KG1 (cell line): ENCODE results near the gene STPG1.

Experiments
- DNase-seq: peaks from one replicate; lab custom pipeline; 2025; lab: John Stamatoyannopoulos, UW

Gene STPG1

GRCh38 chr1:24369801-24370200, 43.8 kb downstream of the STPG1 start:
- no peak for DNase-seq

GRCh38 chr1:24369199-24369598, 44.4 kb downstream of the STPG1 start:
- no peak for DNase-seq

DNA sequence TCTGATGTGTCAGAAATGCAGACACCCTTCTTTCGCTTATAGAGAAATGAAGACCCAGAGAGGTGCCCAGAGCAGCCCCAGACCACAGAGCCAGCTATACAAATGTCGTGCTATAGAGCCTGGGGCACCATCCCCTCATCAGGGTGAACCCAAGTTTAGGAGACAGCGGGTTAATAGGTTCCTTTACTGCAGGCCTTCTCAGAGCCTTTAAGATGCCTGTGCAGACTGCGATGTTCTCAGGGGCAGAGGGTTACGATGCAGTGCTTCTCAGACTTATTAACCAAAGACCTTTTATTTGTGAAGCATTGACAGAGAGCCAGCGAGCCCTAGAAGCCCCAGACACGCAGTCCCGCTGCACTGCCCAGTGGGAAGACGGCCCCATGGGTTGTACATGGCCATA, 46.9 kb downstream of the STPG1 start:
- no peak for DNase-seq

DNA sequence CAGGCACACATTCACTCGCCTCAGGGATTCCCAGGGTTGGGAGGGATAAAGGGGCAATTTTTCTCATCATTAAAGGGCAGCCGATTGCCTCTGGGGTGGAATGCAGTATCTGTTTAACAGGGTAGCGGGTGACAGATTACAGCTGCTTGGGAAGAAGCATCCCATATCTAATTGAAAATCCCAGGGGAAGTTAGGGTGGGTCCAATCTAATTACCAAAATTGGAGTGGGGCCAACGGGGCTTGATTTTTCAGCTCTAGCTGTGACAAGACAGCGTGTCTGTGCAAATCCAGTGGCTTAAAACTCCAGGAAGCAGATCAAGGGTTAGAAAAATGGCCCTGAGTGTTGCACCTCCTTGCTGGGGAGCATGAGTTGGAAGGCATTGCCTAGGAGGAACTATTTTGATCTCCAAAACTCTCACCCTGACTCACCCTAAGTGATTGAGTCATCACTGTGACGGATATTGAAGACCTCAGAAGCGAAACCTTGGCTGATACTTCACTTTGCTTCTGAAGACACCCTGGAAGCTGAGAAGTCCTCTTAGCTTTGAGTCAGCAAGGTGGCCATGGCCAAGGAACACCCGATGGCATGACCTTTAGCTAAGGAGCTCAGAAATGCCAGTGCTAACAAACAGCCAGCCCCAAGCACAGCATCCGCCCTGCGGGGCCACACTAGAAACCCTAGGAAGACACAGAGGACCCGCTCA, 48.5 kb downstream of the STPG1 start:
- no peak for DNase-seq

DNA sequence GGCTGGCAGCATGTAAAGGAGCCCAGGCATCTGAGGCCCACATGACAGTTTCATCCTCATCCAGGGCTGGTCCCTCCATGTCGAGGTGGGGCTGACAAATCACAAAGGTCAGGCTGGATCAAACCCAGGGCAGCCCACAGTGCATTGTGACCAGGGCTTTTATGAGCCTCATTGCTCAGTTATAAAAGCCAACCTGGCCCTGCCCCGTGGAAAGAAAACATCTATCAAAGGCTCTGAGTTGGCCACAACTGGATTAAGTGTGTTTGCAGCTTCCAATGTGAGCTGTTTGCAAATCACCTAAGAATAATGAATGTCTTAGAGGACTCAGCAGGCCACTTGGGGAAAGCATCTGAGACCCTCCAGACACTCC, 49.0 kb downstream of the STPG1 start:
- no peak for DNase-seq

GRCh38 chr1:24363994-24364393, 49.6 kb downstream of the STPG1 start:
- DNase-seq, result no peak

DNA sequence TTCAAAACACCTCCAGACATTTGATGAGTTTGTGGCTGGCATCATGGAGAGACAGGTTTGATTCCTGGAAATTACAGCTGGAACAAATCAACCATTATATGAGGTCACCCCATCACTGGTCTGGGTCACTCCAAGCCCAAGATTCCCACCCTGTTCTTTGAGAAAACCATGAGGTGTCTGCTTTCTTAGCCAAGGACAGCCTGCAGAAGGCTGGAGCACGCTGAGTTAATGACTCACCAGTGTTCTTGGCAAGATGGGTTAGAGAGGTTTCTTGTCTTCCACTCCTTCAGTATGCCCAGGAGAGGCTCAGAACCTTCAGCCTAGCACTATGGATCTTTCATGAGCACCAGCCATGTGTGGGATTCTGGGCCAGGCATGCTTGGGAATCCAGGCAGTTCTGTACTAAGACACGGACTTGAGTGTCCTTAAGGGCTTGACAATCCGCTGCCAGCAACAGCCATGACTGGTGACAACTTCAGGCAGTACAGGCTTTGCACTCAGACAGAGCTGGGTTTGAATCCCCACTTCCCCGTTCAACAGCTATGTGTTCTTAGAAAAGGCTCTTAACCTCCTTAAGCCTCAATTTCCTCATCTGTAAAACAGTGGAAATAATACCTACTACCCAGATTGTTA, 50.5 kb downstream of the STPG1 start:
- no peak for DNase-seq

- no peak for DNase-seq
Measured at GRCh38 chr1:24362396-24362795, 51.2 kb downstream of the STPG1 start.

- no peak for DNase-seq
Measured at GRCh38 chr1:24361811-24362210, 51.8 kb downstream of the STPG1 start.

DNA sequence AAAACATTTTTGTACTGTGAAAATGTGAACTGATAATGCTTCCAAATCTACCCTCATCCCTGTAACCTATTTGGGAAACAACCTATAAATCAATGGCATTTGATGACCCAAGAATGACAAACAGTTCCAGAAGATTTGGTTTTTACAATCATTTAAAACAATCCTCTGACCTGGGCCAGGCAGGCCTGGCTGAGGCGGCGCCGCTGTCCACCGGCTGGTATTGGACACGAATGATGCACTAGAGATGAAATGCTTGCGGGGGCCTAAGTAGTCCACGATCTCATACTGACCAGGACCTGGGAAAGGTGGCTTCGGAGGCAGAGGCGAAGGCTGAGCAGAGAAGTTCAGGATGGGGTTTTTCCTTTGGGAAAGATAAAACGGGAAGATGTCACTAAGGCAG, 52.9 kb downstream of the STPG1 start:
- DNase-seq, result no peak

GRCh38 chr1:24357038-24357437, 56.5 kb downstream of the STPG1 start:
- DNase-seq, result no peak

- no peak for DNase-seq
Measured at GRCh38 chr1:24355466-24355865, 58.1 kb downstream of the STPG1 start.

DNA sequence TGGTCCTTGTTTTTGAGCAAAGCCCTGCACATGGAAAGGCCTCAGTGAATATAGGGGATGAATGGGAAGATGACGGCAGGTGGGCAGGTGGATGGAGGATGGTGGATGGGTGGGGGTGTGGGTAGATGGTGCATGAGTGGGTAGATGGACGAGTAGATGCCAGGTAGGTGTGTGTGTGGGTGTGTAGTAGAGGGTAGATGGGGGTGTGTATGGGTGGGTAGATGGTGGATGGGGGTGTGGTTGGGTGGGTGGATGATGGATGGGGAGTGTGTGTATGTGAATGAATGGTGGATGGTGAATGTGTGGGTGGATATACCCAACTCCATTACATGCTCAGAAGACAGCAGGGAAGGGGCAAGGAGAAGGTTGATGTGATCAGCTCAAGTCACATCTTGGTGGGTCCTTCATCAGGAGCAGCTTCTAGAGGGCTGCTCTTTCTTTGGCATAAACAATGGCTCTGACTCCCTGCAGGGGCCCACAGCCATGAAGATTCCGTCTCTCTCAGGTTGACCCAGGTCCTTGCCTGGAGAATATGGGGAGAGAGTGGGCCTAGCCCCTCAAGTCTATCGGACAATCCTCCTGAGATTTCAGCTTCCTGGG, 60.2 kb downstream of the STPG1 start:
- DNase-seq, result no peak

DNA sequence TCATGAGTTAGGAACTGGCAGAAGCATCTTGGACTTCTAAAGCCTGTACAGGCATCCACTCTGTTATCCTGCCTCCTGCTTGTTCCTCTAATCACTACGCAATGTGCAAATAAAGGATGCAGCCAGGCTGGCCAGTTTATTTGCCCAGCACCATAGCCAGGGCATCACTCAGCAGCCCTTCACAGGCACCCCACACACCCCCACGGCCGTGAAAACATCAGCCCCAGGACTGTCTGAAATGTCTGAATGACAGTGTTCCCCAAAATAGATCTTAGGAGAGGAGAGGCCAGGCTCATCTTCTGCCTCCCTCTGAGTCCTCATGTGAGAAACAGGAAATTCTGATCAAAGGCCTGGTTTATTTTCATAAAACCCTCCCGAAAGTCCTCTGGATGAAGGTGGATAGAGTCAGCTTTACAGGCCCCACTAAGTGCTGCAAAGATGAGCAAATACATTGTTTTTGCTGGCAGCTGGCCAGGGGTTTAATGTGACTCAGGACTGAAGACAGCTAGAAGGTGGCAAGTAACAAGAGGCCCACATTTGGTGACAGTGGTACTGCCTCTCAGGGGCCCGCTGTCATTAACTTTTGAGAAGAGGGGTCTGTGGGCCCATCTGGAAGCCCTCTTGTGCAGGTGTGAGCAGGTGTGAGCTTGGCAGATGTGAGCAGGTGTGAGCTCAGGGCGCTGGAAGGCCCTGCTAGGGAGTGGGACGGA, 61.5 kb downstream of the STPG1 start:
- DNase-seq, result no peak

DNA sequence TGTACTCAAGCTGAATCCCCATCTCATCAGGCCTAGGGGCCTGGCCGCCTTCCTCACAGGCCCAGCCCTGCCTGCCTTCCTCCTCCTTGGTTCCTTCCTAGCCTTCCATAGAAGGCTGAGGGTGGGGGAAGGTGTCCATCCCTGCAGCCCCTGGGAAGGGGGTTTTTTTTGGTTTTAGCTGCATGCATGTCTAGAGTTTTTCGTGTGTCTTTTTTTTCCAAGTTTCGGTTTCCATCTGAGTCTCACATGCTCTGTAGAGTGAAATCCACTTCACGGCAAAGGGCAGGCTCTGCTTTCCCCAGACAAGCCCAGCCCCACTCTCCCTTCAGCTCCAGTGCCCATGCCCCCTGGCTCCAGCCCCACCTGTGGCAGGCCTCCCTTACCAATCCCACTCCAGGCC, 62.3 kb downstream of the STPG1 start:
- DNase-seq, result no peak

DNA sequence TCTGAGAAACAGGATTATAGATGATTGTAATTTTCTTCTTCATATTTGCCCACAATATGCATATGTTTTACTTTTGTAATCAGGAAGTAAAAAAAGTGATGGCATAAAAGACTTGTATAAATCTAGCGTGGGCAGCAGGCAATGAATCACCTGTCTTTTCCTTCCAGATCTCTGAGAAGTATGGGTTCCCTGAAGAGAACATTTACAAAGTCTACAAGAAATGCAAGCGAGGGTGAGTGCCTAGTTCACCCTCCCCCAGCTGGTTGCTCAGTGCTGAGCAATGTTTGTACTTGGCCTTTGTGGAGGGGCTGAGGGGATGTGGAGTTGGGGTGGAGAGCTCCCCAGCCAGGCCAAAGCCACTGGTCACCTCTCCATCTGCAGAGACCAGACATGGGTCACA, 63.7 kb downstream of the STPG1 start:
- no peak for DNase-seq

DNA sequence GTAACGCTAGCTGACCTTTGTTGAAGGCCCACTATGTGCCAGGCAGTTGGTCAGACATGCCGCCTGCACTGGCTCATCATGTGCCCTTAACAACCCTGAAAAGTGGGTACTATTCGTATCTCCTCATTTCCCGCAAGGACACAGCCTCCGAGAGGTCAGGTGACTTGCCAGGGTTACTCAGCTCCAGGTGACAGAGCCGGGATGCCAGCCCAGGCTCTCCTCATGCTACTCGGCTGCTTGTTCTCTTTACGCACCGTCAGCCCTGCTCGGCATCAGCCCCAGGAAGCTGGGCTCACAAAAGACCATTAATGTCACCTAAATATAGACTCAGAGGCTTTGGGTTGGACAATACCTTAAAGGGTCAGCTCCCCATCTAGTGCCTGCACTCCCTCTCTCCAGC, 65.4 kb downstream of the STPG1 start:
- DNase-seq, result no peak

DNA sequence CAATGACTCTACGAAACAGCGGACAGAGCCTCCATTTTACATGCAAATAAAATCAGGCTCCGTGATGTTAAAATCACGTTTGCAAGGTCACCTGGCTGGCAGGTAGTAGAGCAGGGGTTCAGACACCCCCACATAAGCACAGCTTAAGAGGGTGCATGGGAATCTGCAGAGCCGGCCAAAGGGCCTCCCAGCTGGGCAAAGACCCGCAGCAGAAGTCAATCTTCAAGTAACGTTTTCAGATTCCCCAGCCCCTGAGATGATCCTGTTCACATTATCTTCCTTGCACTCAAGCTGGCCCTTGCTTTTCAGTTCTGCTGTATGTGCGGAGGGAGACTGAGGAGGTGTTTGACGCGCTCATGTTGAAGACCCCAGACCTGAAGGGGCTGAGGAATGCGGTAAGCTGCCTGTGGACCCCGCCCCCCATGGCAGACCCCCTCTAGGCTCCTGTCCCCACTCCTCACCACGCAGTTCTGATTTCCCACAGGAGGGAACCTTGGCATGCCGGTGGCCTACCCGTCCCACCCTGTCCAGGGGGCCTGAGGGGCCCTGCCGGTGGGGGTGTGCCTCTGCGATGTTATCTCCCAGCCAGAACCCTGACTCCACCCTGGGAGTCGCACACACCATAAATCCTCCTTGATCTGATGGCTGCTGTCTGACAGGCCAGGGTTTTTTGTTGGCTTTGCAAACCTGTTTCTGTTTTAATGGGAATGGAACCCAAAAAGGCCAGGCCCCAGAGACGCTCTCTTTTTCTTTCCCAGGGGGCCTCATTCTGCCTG, 66.2 kb downstream of the STPG1 start:
- DNase-seq, result no peak

GRCh38 chr1:24345334-24345733, 68.2 kb downstream of the STPG1 start:
- no peak for DNase-seq

DNA sequence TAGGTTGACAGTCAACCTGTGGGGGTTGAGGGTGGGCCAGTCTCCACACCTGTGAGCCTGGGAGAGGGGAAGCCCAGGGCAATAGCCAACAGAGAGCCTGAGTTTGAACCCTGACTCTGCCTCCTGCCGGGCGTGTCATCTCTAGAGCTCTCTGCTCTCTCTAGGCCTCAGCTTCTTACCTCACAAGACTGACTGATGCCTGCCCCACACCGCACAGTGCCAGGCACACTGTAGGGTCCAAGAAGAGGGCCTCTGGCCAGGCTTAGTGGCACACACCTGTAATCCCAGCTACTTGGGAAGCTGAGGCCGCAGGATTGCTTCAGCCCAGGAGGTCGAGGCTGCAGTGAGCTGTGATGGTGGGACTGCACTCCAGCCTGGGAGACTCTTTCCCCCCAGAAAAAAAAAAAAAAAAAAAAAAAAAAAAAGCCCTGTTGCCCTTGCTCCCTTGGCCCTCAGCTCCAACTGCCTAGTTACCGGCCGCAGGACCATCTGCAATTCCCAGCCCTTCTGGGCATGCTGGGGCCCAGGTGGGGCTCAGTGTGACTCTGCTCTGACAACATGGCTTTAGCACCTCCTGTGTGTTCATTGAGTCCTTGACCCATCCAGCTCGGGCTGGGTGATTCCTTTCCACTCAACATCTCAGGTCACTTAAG, 69.4 kb downstream of the STPG1 start:
- no peak for DNase-seq

- DNase-seq, result no peak
Measured at GRCh38 chr1:24343412-24344089, 70.0 kb downstream of the STPG1 start.
